ENCODE measurements around the gene NDUFAF4.

NDUFAF4 gene

GRCh38 chr6:96841345-96841744, 56.3 kb downstream of the NDUFAF4 start:
- Histone ChIP-seq H3K4me1 (ENCODE audit: control insufficient read depth, low read length) (peaks cover 14% of the 10 kb centered on the region), H3K4me3 (ENCODE audit: low read length) (no peak overlapping the region), H3F3A (ENCODE audit: control insufficient read depth, insufficient read depth) (no peaks in the 10 kb centered on the region), H3K9me3 (ENCODE audit: control insufficient read depth, insufficient read depth, low read length) (no peaks in the 10 kb centered on the region), H4K20me1 (ENCODE audit: control insufficient read depth, insufficient read depth, low read depth, low read length) (no peaks in the 10 kb centered on the region), H3K27ac (ENCODE audit: low read depth, low read length) (no peak overlapping the region), H3K79me2 (ENCODE audit: control insufficient read depth, low read length) (no peaks in the 10 kb centered on the region), H3K9me2 (replicated peaks; ENCODE audit: control insufficient read depth, low read length) (no peaks in the 10 kb centered on the region), H3K4me2 (ENCODE audit: low read length) (no peak overlapping the region), H3K27me3 (ENCODE audit: control insufficient read depth, low read length) (peaks cover 36% of the 10 kb centered on the region), H3K36me3 (ENCODE audit: control insufficient read depth, low read length) (no peaks in the 10 kb centered on the region)
- TF ChIP-seq CTCF (IDR thresholded peaks at IDR 0.05; ENCODE audit: low read depth, low read length, poor library complexity, severe bottlenecking) (no peak), EZH2phosphoT487 (IDR thresholded peaks at IDR 0.05; ENCODE audit: borderline replicate concordance, low read length) (no peak)

Data from DOHH2 (cell line).